Measurements from ENCODE around the gene ITIH4. TPM values are rescaled to one million over a fixed set of nuclear protein-coding genes. Genes with fewer than 3 reads are reported as not detected.

ITIH4 gene
- total RNA-seq, 1 experiment from 2014 or later: 1.5 TPM

GRCh38 chr3:52844290-52844975 is 14.0 kb upstream of the ITIH4 start:
- ATAC-seq (no peak), DNase-seq (ENCODE audit: low read depth, low spot score) (no peak)
- intact Hi-C loops (cut with micrococcal nuclease; ENCODE audit: unreplicated experiment): no loop called here
- Histone ChIP-seq H3K4me1 (ENCODE audit: control insufficient read depth, insufficient read depth, low read length) (no peaks in the 10 kb centered on the region), H3K9me3 (ENCODE audit: control insufficient read depth, insufficient read depth, low read depth, low read length) (no peaks in the 10 kb centered on the region), H3K36me3 (ENCODE audit: control insufficient read depth, insufficient read depth, low read length) (no peaks in the 10 kb centered on the region), H3K27me3 (ENCODE audit: control insufficient read depth, insufficient read depth, low read length) (no peaks in the 10 kb centered on the region), H3K27ac (ENCODE audit: low read length) (no peak overlapping the region), H3K4me3 (ENCODE audit: low read depth in 2 of 2, low read length in 2 of 2) (no peak overlapping the region)
- CTCF ChIA-PET: interaction anchor here (0.6 kb wide), 1 partner anchor 235 kb away, joined by 4 read pairs; no protein-coding TSS in a partner anchor
- TF ChIP-seq REST (IDR thresholded peaks at IDR 0.05; ENCODE audit: insufficient read depth in 1 of 2, low read depth in 2 of 2, low read length in 1 of 2) (no peak), CTCF (IDR thresholded peaks at IDR 0.05) (no peak), TCF7L2 (IDR thresholded peaks at IDR 0.05; ENCODE audit: low read depth, low read length) (no peak), POLR2AphosphoS5 (IDR thresholded peaks at IDR 0.05; ENCODE audit: low read depth, low read length) (no peak), SIN3A (IDR thresholded peaks at IDR 0.05; ENCODE audit: borderline replicate concordance, insufficient read depth, low read depth, low read length) (no peak)
- POLR2A ChIA-PET: no interaction called here
- no TSS peak for BruUV-seq (replicated peaks)
- in situ Hi-C loops (cut with HindIII; ENCODE audit: low pct_unique_long_range_greater_than_20kb, low sequenced_read_pairs): no loop called here

GRCh38 chr3:52843881-52844280 is 13.4 kb upstream of the ITIH4 start:
- Histone ChIP-seq H3K4me1 (ENCODE audit: control insufficient read depth, insufficient read depth, low read length) (no peaks in the 10 kb centered on the region), H3K4me3 (ENCODE audit: low read depth in 2 of 2, low read length in 2 of 2) (no peak overlapping the region), H3K36me3 (ENCODE audit: control insufficient read depth, insufficient read depth, low read length) (no peaks in the 10 kb centered on the region), H3K27me3 (ENCODE audit: control insufficient read depth, insufficient read depth, low read length) (no peaks in the 10 kb centered on the region), H3K9me3 (ENCODE audit: control insufficient read depth, insufficient read depth, low read depth, low read length) (no peaks in the 10 kb centered on the region), H3K27ac (ENCODE audit: low read length) (no peak overlapping the region)
- intact Hi-C loops (cut with micrococcal nuclease; ENCODE audit: unreplicated experiment): no loop called here
- no peak for DNase-seq (ENCODE audit: low read depth, low spot score)
- ChIA-PET POLR2A (no interaction called here), CTCF (no interaction called here)
- in situ Hi-C loops (cut with HindIII; ENCODE audit: low pct_unique_long_range_greater_than_20kb, low sequenced_read_pairs): no loop called here
- TF ChIP-seq SIN3A (IDR thresholded peaks at IDR 0.05; ENCODE audit: borderline replicate concordance, insufficient read depth, low read depth, low read length): no peak
- no peak for TF ChIP-seq POLR2AphosphoS5 (IDR thresholded peaks at IDR 0.05; ENCODE audit: low read depth, low read length)
- no peak for TF ChIP-seq TCF7L2 (IDR thresholded peaks at IDR 0.05; ENCODE audit: low read depth, low read length)
- TF ChIP-seq CTCF (IDR thresholded peaks at IDR 0.05): no peak
- TF ChIP-seq REST (IDR thresholded peaks at IDR 0.05; ENCODE audit: insufficient read depth in 1 of 2, low read depth in 2 of 2, low read length in 1 of 2): no peak
- ATAC-seq: no peak
- no TSS peak for BruUV-seq (replicated peaks)
